GM19035 (cell line): Measurements from ENCODE around the gene EIF2B5.
"Not testable (repeated sequence)": the region's sequence is repeated elsewhere in the genome, so short reads cannot be mapped to it uniquely, and the experiment has no call there.

Experiments
- ATAC-seq: cut with Tn5 transposase; IDR thresholded peaks from one replicate; pipeline ENCODE4 v1.9.1; 2021; ENCODE audit not compliant: unreplicated experiment

The EIF2B5 gene

DNA sequence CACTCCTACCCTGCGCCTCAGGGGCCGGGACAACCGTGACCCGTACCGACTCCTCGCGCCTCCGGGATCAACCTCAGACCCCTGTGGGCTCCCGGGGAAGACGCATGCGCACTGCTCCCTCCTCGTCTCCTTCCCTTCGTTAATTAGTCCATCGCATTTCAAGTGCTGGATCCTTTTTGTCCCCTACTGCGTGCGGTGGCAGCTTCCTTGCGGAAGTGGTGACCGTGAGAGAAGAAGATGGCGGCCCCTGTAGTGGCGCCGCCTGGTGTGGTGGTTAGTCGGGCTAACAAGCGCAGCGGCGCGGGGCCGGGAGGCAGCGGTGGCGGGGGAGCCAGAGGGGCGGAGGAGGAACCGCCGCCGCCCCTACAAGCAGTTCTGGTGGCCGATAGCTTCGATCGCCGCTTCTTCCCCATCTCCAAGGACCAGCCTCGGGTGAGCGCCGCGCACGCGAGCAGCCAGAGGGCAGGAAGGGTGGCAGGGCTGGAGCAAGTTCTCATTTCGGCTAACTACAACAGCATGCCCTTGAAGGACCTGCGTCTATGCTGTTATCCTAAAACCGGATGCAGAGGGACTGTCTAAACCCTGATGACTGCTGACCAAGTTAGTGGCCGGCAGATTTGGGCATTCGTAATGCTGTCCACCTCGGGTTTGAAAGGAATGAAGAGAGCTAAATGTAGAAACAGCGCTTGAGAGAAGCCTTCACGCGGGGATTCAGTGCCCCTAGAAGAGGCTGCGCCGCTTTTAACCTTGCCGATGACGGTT is at the start of gene EIF2B5:
Gene EIF2B5 (plus strand): TSS at position 210 of the 762 bp plus-strand sequence. CDS start 28 bp downstream, at position 238.
- peak; percentile 86 for ATAC-seq

DNA sequence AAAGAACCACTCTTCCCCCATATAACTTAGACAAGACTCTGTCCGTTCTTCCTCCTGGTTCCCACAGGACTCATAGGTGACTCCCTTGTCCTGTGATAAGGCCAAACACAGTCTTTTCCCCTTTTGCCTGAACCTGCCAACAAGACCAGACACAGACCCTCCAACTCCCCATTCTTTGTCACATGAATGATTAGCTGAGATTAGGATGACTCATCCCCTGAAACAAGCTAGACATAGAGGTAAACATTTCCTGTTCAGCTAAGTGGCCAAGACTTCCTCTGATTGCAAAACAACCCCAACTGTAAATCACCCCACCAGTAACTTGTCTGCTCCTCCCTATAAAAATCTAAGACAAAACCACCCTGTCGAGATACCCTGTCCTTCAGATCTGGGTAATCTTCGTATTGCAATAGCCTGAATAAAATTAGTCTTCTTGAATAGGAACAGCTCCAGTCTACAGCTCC is 49.7 kb upstream of the EIF2B5 start:
- ATAC-seq: no peak

GRCh38 chr3:184092199-184092598 is 43.0 kb upstream of the EIF2B5 start:
- no peak for ATAC-seq

DNA sequence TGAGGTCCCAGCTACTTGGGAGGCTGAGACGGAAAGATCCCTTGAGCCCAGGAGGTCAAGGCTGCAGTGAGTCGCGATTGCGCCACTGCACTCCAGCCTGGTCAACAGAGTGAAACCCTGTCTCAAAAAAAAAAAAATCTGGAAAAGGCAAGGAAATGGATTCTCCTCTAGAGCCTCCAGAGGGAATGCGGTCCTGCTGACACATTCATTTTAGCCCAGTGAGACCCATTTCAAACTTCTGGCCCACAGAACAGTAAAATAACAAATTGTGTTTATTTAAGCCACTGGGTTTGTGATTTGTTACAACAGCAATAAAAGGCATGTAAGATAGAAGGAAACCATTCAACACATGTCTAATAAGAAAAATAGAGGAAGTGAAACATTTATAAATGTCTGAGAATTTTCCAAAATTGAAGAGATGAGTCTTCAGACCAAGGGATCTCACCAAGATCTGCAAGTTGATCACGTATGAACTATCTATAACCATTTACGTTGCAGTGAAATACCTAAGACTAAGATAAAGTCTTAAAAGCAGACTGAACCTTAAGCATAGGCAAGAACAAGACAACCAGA is 38.3 kb upstream of the EIF2B5 start, which contains the start of gene HTR3E:
Gene HTR3E (plus strand): TSS at position 254 of the 573 bp plus-strand sequence. CDS start 466 bp downstream, outside the sequence.
- no peak for ATAC-seq

DNA sequence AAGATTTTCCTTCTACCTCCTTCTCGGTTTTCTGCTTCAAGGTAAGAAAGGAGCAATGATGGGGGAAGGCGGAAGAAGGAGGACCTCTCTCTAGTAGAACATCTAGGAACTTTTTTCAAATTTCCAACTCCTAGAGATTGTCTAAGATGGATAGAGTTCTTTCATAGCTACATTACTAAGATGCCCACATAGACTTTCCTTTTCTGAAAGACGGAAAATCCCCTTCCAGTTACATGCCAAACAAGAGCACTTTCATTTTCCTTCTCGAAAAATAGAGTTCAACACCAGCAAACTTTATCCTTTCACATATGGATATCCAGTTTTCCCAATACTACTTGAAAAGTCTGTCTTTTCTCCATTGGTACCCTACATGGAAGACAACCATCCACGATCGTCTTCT is 37.6 kb upstream of the EIF2B5 start:
- no peak for ATAC-seq

DNA sequence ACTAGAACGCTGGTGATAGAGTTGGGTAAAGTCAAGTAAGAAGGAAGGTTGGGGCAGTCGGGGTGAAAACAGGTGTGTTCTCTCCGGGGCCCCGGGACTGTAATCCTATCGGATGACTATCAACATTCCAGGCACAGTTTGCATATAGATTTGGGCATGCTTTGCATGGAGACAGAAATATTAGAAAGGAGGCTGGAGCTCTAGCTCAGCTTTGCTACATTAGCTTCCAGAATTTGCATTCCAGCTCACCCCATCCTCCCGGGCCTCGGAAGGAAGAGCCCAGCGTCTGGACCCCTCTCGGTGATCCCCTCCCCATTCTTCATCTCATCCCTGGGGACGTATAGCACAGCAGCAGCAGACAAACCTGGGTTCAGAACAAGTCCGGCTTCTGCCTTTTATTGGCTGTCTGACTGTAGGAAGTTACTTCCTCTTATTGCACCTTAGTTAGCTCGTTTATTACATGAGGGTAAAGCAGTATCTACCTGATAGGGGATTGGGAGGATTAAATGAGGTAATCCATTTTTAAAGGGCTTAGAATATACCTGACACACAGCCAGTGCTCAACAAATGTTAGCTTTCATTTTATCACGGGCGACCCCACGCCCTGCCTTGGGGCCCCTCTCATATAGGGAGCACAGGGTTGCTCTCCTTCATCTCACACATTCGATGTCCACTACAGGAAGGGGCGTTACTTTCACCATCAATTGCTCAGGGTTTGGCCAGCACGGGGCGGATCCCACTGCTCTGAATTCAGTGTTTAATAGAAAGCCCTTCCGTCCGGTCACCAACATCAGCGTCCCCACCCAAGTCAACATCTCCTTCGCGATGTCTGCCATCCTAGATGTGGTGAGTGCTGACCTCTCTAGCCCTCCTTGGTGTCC is 35.1 kb upstream of the EIF2B5 start:
- no peak for ATAC-seq

- no peak for ATAC-seq
Observed at GRCh38 chr3:184110316-184110725, 24.8 kb upstream of the EIF2B5 start.

DNA sequence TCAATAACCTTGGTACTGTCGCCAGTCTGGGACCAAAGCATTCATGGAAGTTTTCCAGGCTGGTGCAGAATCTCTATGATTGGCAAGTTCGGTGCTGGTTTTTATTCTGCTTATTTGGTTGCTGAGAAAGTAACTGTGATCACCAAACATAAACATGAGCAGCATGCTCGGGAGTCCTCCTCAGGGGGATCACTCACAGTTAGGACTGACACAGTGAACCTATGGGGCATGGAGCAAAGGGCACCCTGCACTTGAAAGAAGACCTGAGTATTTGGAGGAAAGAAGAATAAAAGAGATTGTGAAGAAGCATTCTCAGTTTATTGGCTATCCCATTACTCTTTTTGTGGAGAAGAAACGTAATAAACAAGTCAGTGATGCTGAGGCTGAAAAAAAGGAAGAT is 19.1 kb upstream of the EIF2B5 start:
- no peak for ATAC-seq

DNA sequence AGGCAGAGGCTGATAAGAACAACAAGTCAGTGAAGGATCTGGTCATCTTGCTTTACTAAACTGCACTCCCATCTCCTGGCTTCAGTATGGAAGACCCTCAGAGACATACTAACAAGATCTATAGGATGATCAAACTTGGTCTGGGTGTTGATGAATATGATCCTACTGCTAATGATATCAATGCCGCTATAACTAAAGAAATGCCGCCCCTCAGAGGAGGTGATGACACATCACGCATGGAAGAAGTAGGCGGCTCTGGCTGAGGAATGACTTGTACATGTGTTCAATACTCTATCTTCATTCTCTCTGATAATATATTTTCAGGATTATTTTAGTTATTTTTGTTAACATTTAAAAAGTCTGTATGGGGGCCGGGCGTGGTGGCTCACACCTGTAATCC is 17.5 kb upstream of the EIF2B5 start:
- ATAC-seq: no peak

DNA sequence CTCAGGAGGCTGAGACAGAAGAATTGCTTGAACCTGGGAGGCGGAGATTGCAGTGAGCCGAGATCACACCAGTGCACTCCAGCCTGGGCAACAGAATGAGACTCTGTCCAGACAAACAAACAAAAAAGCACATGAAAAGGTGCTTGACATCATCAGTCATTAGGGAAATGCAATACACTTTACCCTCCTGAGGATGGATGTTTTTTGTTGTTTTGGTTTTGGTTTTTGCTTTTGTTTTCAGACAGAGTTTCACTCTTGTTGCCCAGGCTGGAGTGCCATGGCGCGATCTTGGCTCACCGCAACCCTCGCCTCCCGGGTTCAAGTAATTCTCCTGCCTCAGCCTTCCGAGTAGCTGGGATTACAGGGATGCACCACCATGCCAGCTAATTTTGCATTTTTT is 14.1 kb upstream of the EIF2B5 start:
- ATAC-seq: not testable (repeated sequence)

DNA sequence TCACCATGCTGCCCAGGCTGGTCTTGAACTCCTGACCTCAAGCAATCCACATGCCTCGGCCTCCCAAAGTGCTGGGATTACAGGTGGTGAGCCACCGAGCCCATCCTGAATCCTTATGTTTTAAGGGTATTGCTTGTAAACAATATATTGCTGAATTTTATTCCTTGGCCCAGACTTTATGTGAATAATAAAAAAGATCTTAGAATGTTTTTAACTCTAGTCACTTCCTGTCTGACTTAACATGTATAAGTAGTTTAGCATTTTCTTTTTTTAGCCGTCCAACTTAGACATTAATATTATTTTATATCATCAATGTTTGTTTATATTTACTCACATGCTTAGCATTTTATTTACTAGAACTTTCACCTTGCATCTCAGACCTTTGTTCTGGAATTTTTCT is 9.2 kb upstream of the EIF2B5 start:
- ATAC-seq: no peak

DNA sequence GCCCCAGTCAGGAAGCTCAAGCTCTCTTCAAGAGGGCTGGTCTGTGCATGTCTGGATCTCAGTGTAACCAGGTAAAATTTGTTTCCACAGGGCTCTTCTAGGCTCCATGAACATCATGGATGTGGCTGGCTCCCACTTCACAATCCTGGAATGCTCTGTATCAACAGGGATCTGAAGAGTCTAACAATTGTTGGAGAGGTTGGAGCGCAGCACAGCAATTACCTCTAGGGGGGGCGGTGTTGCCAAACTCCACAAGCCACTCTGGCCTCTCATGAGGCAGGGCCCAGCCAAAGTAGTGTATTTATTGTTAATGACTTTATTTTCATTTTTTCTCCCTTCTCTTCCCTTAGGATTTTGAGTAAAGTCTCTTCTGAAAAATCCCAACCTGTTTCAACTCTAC is 6.1 kb upstream of the EIF2B5 start:
- ATAC-seq: no peak

GRCh38 chr3:184132945-184133344 is 2.2 kb upstream of the EIF2B5 start:
- no peak for ATAC-seq

- ATAC-seq: peak; percentile 19
Observed at GRCh38 chr3:184133840-184134745, 1.1 kb upstream of the EIF2B5 start.

- no peak for ATAC-seq
Observed at GRCh38 chr3:184134746-184135148, 411 bp upstream of the EIF2B5 start.

GRCh38 chr3:184135911-184136260 is 728 bp downstream of the EIF2B5 start:
- ATAC-seq: no peak

GRCh38 chr3:184140436-184140835 is 5.3 kb downstream of the EIF2B5 start:
- no peak for ATAC-seq

GRCh38 chr3:184142199-184142598 is 7.0 kb downstream of the EIF2B5 start:
- ATAC-seq: no peak

- no peak for ATAC-seq
Observed at GRCh38 chr3:184143327-184143726, 8.2 kb downstream of the EIF2B5 start.

DNA sequence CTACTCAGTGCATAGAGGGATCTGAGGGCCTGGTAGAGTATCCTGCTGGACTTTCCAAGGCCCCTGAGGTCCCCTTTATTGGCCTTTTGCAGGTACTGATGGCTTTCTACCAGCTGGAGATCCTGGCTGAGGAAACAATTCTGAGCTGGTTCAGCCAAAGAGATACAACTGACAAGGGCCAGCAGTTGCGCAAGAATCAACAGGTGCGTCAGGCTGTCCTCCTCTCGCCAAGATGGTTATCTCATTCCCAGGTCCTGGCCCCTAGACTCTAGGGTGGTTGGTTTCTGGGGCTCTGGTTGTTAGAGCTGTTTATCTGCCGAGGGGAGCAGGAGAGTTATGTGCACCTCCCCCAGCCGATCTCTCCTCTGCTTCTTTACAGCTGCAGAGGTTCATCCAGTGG is 9.3 kb downstream of the EIF2B5 start:
- no peak for ATAC-seq

- ATAC-seq: no peak
Observed at GRCh38 chr3:184145111-184145524, 10.0 kb downstream of the EIF2B5 start.
